A673 (cell line): ENCODE data around the gene ARHGAP32.

Experiments
- CTCF ChIP-seq: fragments of 300-800, 200-600 bp; sonication (generic); conservative IDR thresholded peaks from 2 replicates; pipeline ENCODE4 v1.5.1; 2017; ENCODE audit warnings: low read depth, mild to moderate bottlenecking, antibody characterized with exemption, low read length, moderate library complexity, mixed read lengths
- EZH2 ChIP-seq: fragments of 200-600 bp; sonication (generic); IDR thresholded peaks from 2 replicates; pipeline ENCODE4 v1.6.1; 2017; ENCODE audit warnings: borderline replicate concordance, low read depth, mild to moderate bottlenecking, mixed read lengths, antibody characterized with exemption, low read length; ENCODE audit not compliant: poor library complexity, severe bottlenecking

GRCh38 chr11:129102756-129103155 is 89.4 kb downstream of the ARHGAP32 start:
- TF ChIP-seq EZH2 (no peak), CTCF (no peak)
